ENCODE data around the gene RBM34.

Gene RBM34

GRCh38 chr1:235156740-235157139 is 4.3 kb downstream of the RBM34 start:
- DNase-seq, result no peak

DNA sequence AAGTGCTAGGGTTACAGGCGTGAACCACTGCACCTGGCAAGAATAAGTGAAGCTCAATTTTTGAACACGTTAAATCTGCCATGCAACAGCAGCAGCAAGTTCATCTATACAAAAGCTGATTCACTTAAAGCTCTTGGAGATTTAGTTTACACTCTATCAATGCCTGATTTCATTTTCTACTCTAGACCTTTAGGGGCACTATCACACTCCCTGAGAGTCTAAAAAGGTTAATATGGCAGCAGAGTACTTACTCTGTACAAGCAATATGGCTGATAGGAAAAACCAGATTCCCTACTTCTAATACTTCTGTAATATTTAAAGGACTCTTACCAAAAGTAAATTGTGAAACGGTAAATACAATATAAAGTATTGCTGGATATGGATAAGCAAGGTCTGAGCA is 4.8 kb downstream of the RBM34 start:
- DNase-seq, result no peak

DNA sequence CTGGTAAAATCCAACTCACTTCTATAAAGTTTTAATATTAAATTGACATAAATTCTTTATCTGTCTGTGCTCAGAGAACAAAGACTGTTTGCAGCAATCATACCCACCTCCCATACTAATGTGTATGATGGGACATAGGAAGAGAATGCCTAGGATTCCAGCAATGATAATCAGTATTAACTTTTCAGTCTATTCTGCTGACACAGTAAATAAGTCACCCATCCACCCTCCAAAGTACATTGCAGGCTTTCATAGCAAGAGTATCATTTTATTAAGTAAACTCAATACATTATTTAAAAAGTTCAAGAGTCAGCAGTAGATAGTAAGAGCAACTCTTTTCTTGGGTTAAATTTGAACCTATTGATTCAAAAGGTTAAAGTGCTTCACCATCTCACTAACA is 8.8 kb downstream of the RBM34 start:
- DNase-seq, result no peak

DNA sequence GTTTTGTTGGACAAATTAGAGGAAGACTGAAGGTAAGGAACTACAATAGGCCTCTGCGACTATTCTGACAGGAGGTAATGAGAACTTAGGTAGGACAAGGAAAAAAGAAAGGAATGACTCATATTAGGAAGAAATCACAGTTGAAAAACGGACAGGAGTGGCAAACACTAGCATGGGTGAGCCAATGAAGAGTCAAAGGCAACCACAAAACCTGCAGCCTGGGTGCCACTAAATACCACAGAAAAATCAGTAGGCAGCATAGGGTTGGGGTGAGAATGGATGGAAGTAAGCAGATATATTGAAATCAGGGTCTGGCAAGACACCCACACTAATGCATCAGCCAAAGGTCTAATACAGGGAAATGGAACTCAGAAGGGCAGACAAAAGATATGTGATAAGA is 10.0 kb downstream of the RBM34 start:
- DNase-seq, result no peak

DNA sequence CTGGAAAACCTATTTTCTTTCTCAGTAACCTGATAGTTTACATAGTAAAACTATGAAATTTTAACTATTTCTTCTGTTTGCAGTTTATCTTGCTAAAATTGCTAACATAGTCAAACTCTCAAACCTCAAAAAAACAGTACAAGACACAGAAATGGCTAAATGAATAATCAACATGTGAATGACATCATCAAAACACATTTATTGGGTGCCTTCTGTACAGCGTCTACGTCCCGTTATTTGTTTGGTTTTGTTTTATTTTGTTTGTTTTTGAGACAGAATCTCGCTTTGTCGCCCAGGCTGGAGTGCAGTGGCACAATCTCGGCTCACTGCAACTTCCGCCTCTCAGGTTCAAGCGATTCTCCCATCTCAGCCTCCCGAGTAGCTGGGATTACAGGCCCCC is 11.2 kb downstream of the RBM34 start:
- no peak for DNase-seq

DNA sequence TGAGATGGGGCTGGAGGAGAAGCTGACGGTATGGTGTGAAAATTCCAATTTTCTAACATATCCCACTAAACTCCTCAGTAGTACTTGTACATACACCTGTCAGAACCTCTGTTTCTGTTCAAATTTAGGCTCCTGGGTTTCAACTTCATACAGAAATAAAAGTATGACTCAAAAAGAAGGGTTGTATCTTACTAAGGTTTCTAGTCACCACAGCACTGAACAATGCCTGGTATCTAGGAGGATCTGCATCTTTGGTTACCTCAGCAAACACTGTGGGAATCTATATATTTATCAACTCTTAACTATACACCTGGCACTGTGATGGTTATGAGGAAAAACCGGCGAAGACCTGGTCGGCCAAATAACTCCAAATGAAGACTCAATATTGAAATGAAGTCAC is 13.8 kb downstream of the RBM34 start:
- DNase-seq, result no peak

DNA sequence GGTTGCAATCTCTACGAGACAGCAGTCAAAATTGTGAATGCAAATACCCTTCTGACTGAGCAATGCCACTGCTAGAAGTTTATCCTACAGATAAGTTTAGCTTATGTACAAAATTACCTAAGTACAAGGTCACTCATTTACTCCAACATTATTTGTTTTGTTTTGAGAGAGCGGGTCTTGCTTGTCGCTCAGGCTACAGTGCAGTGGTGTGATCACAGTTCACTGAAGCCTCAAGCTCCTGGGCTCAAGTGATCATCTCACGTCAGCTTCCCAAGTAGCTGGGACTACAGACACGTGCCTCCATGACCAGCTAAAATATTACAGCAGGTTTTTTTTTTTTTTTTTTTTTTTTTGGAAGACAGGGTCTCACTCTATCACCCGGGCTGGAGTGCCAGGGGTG is 15.4 kb downstream of the RBM34 start:
- no peak for DNase-seq

- DNase-seq, result no peak
Observed at GRCh38 chr1:235142991-235143390, 18.1 kb downstream of the RBM34 start.

DNA sequence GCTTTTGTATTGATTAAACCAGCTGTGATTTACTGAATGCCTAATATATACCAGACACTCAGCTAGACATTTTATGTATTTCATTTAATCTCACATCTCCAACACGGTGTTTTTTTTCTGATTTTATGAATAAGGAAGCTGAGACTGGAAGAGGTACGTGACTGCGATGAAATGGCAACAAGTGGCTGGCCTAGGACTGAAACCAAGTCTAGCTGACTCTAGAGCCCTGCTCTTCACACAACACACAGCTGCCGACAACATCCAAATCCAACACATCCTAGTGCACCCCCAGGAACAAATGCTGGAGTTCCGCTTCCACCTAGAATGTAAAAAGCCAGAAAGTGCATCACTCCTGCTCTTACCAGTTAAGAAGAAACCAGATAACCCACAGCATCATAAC is 21.7 kb downstream of the RBM34 start:
- DNase-seq, result no peak

- DNase-seq, result no peak
Observed at GRCh38 chr1:235138821-235139220, 22.2 kb downstream of the RBM34 start.

DNA sequence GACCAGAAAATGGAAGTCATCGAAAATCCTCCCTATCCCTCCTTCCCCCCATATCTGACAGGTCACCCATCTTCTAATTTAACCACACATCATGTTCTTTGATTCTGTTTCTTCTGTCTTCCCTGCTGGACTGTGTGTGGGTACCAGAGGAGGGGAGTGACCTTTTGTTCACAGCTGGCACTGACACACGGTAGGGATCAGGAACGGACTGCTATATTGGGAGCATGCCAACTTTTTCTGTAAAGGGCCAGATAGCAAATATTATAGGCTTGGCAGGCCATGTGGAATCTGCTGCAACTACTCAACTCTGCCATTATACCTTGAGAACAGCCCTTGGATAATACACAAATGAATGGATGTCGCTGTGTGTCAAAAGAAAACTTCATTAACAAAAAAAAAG is 24.9 kb downstream of the RBM34 start:
- DNase-seq, result no peak

DNA sequence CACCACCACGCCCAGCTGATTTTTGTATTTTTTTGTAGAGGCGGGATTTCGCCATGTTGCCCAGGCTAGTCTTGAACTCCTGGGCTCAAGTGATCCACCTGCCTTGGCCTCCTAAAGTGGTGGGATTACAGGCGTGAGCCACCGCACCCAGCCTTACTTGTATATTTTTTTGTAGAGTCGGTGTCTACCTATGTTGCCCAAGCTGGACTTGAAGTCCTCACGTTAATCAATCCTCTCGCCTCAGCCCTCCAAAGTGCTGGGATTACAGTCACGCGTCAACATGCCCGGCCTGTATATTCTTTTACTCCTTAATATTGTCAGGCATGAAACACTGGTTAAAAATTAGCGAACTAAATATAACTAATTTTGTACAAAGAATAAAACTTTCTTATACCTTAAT is 26.9 kb downstream of the RBM34 start:
- DNase-seq, result no peak

GRCh38 chr1:235133086-235133485 is 28.0 kb downstream of the RBM34 start:
- no peak for DNase-seq

DNA sequence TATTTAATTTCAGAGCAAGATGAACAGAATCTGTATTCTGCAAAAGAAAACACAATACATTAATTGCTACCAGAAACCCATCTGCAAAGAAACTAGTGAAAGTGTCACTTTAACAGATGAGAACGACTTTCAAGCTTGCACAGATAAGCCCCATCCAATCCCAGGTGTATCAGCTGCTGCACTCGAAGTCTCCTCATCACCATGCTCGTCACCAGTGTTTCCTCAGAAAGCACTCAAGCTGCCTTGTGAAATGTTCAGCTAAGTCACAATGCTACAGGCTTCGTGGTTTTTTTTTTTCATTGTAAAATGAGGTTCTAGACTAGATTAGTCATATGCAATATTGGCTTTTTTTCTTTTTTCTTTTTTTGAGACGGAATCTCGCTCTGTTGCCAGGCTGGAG is 29.1 kb downstream of the RBM34 start:
- peak in 1 of 56 donors; percentile 4 for DNase-seq

DNA sequence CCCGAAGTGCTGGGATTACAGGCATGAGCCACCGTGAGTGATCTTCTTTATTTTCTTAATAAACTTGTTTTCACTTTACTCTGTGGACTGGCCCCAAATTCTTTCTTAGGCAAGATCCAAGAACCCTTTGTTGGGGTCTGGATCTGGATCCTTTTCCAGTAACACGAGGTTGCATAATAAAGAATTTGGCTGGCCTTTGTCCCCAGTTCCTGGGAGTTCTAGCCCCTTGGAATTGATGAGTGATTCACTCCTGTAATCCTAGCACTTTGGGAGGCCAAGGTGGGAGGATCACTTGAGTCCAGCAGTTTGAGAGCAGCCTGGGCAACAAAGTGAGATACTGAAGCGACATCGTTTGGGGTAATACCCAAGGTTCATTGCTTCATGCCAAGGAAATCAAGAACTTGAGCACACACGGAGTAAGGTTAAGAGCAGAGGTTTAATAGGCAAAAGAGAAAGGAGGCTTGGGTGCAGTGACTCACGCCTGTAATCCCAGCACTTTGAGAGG is 30.2 kb downstream of the RBM34 start:
- no peak for DNase-seq

DNA sequence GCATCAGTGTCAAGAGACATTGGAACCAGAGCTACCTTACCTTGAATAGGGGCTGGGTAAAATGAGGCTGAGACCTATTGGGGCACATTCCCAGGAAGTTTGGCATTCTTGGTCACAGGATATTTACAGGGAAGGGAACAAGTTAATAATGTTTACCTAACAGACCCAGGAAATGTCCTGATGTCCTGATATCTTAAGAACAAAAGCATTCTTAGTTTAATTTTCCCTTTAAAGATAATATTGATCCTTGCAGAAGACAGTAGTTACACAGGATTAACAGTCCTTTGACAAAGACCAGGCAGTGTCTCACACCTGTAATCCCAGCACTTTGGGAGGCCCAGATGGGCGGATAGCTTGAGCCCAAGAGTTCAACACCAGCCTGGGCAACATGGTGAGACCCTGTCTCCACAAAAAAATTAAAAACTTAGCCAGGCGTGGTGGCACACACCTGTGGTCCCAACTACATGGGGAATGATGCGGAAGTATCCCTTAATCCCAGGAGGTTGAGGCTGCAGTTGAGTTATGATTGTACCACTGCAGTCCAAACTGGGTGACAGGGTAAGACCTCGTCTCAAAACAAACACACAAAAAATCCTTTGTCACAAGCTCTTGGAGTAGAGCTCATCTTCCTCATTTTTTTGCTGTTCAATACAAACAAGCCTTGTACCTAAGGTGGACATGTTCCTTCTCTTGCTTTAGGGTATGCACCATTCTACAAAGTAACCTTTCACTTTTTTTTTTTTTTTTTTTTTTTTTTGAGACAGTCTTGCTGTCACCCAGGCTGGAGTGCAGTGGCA is 31.1 kb downstream of the RBM34 start:
- DNase-seq, result no peak

- peak; percentile 52 to 96 (median 92) for DNase-seq
Observed at GRCh38 chr1:235128456-235129328, 32.4 kb downstream of the RBM34 start, which contains the start of gene TOMM20. TOMM20 (minus strand) TSS chr1:235128837; CDS start chr1:235128715, 122 bp downstream.

- DNase-seq, result peak in 2 of 56 donors; percentile 32 to 52
Observed at GRCh38 chr1:235127732-235128455, 33.2 kb downstream of the RBM34 start.

DNA sequence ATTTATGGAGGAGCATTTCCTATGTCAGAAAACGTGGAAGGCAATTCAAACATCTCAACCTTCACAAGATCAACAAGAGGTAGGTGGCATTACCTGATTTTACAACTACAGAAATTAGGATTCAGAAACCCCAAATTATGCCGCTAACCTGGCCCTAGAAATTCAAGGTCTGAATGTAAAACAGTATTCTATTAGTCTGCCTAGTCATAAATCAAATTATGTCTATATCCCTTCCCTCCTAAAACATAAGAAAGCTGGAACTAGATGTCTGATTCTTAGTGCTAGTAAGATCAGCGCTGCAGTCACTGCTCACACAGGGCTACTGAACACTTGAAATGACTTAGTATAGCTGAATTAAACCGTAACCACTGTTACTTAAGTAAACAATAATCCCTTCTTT is 33.8 kb downstream of the RBM34 start:
- DNase-seq, result no peak

DNA sequence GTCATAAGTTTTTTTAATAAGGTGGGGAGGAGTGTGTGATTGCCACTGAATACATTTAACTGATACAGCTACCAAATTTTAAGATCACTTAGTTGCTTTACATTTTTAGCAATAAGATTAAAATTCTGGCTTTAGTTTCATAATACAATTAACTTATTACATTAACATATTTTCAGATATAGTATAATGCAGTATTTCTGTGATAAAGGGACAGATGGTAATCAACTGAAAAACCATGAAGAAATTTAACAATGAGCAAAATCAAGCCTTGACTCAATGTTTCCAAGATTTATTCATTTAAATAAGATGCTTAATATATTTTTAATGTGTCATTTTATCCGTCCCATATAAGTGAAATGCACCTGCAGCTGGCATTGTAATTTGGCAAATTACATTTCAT is 36.4 kb downstream of the RBM34 start:
- no peak for DNase-seq

- DNase-seq, result no peak
Observed at GRCh38 chr1:235124111-235124510, 36.9 kb downstream of the RBM34 start.

- DNase-seq, result no peak
Observed at GRCh38 chr1:235122348-235122747, 38.7 kb downstream of the RBM34 start.

Measured in nucleus accumbens (tissue), 56 donors.